MM.1S (cell line): ENCODE measurements around the gene CLTCL1.
"Not testable (repeated sequence)": the region's sequence is repeated elsewhere in the genome, so short reads cannot be mapped to it uniquely, and the experiment has no call there.

Experiments
- DNase-seq: peaks from one replicate; pipeline ENCODE4 v3.0.0-alpha.2; 2015
- H2AFZ ChIP-seq: fragments of 300-600 bp; sonication (generic); 2 replicates; pipeline ENCODE4 v1.6.0; 2016; ENCODE audit warnings: antibody characterized with exemption, low read length
- H3F3A ChIP-seq: fragments of 300-600 bp; sonication (generic); 2 replicates; pipeline ENCODE4 v1.6.1; 2016; ENCODE audit warnings: mild to moderate bottlenecking, antibody characterized with exemption, low read length, moderate library complexity, mixed read lengths; ENCODE audit not compliant: insufficient read depth
- H3K27ac ChIP-seq: fragments of 300-600 bp; sonication (generic); 2 replicates; pipeline ENCODE4 v1.5.1; 2016; ENCODE audit warnings: mild to moderate bottlenecking, low read length
- H3K27me3 ChIP-seq: fragments of 300-600 bp; sonication (generic); replicated peaks from 2 replicates; pipeline ENCODE4 v1.6.0; 2016; ENCODE audit warnings: low read length; ENCODE audit not compliant: insufficient read depth
- H3K36me3 ChIP-seq: fragments of 300-600 bp; sonication (generic); replicated peaks from 2 replicates; pipeline ENCODE4 v1.6.1; 2016; ENCODE audit warnings: mild to moderate bottlenecking, low read length, mixed read lengths; ENCODE audit not compliant: insufficient read depth
- H3K4me1 ChIP-seq: fragments of 300-600 bp; sonication (generic); 2 replicates; pipeline ENCODE4 v1.6.1; 2016; ENCODE audit warnings: low read length, mixed read lengths
- H3K4me2 ChIP-seq: fragments of 300-600 bp; sonication (generic); 2 replicates; pipeline ENCODE4 v1.6.0; 2016; ENCODE audit warnings: low read depth, low read length
- H3K4me3 ChIP-seq: fragments of 300-600 bp; sonication (generic); 2 replicates; pipeline ENCODE4 v1.5.1; 2016; ENCODE audit warnings: low read length, mixed read lengths
- H3K79me2 ChIP-seq: fragments of 300-600 bp; sonication (generic); 2 replicates; pipeline ENCODE4 v1.6.1; 2016; ENCODE audit warnings: mixed run types, low read length, mixed read lengths
- H3K9ac ChIP-seq: fragments of 300-600 bp; sonication (generic); 2 replicates; pipeline ENCODE4 v1.6.1; 2016; ENCODE audit warnings: low read length, mixed read lengths
- H3K9me2 ChIP-seq: fragments of 300-600 bp; sonication (generic); replicated peaks from 2 replicates; pipeline ENCODE4 v1.6.1; 2016; ENCODE audit warnings: mild to moderate bottlenecking, low read length, mixed read lengths; ENCODE audit not compliant: insufficient read depth
- H3K9me3 ChIP-seq: fragments of 300-600 bp; sonication (generic); replicated peaks from 2 replicates; pipeline ENCODE4 v1.6.1; 2016; ENCODE audit warnings: mild to moderate bottlenecking, low read length, mixed read lengths; ENCODE audit not compliant: insufficient read depth
- H4K20me1 ChIP-seq: fragments of 300-600 bp; sonication (generic); 2 replicates; pipeline ENCODE4 v1.6.1; 2016; ENCODE audit warnings: mild to moderate bottlenecking, low read length, moderate library complexity, mixed read lengths; ENCODE audit not compliant: insufficient read depth
- CTCF ChIP-seq: fragments of 300-600 bp; sonication (generic); IDR thresholded peaks from 2 replicates; pipeline ENCODE4 v1.5.1; 2016; ENCODE audit warnings: antibody characterized with exemption, low read length, mixed read lengths
- EZH2 ChIP-seq: fragments of 300-600 bp; sonication (generic); optimal IDR thresholded peaks from 2 replicates; pipeline ENCODE3; 2017; ENCODE audit warnings: low read depth, mild to moderate bottlenecking, antibody characterized with exemption, low read length, mixed read lengths
- EZH2phosphoT487 ChIP-seq: fragments of 300-600 bp; sonication (generic); IDR thresholded peaks from 2 replicates; pipeline ENCODE4 v1.6.1; 2018; ENCODE audit warnings: antibody characterized with exemption, low read length

CLTCL1 gene

GRCh38 chr22:19331975-19332374 lies 40.5 kb upstream of the CLTCL1 start:
- no peaks in the 10 kb centered on the region for H3K9me2 ChIP-seq
- H3K4me2 ChIP-seq, result no peak overlapping the region
- no peaks in the 10 kb centered on the region for H3K9me3 ChIP-seq
- H2AFZ ChIP-seq, result no peak overlapping the region
- H3K27me3 ChIP-seq, result no peaks in the 10 kb centered on the region
- no peaks in the 10 kb centered on the region for H3K4me1 ChIP-seq
- TF ChIP-seq CTCF (no peak), EZH2 (no peak), EZH2phosphoT487 (no peak)
- H3F3A ChIP-seq, result no peaks in the 10 kb centered on the region
- H3K9ac ChIP-seq, result no peak overlapping the region
- H4K20me1 ChIP-seq, result no peaks in the 10 kb centered on the region
- no peak overlapping the region for H3K4me3 ChIP-seq
- H3K27ac ChIP-seq, result no peak overlapping the region
- no peak for DNase-seq
- H3K79me2 ChIP-seq, result no peaks in the 10 kb centered on the region
- H3K36me3 ChIP-seq, result peaks cover 13% of the 10 kb centered on the region

- no peaks in the 10 kb centered on the region for H3K27me3 ChIP-seq
- no peak overlapping the region for H3K9ac ChIP-seq
- H3K27ac ChIP-seq, result no peak overlapping the region
- no peaks in the 10 kb centered on the region for H3K9me2 ChIP-seq
- no peaks in the 10 kb centered on the region for H3K79me2 ChIP-seq
- no peak for DNase-seq
- no peak for TF ChIP-seq CTCF
- no peak overlapping the region for H3K4me2 ChIP-seq
- no peaks in the 10 kb centered on the region for H3F3A ChIP-seq
- peaks cover 13% of the 10 kb centered on the region for H3K36me3 ChIP-seq
- H2AFZ ChIP-seq, result no peak overlapping the region
- no peaks in the 10 kb centered on the region for H3K9me3 ChIP-seq
- no peaks in the 10 kb centered on the region for H3K4me1 ChIP-seq
- H3K4me3 ChIP-seq, result no peak overlapping the region
- no peaks in the 10 kb centered on the region for H4K20me1 ChIP-seq
These were observed 40.0 kb upstream of the CLTCL1 start for GRCh38 chr22:19331474-19331873.

GRCh38 chr22:19330865-19331418 lies 39.4 kb upstream of the CLTCL1 start:
- Histone ChIP-seq H3K4me1 (no peaks in the 10 kb centered on the region), H3K9me2 (no peaks in the 10 kb centered on the region), H3K79me2 (no peaks in the 10 kb centered on the region), H3K4me3 (no peak overlapping the region), H3K36me3 (peaks cover 13% of the 10 kb centered on the region), H3K9me3 (no peaks in the 10 kb centered on the region), H3K27me3 (no peaks in the 10 kb centered on the region), H3F3A (no peaks in the 10 kb centered on the region), H2AFZ (no peak overlapping the region), H4K20me1 (no peaks in the 10 kb centered on the region), H3K27ac (no peak overlapping the region), H3K9ac (no peak overlapping the region), H3K4me2 (no peak overlapping the region)
- DNase-seq, result no peak
- no peak for TF ChIP-seq EZH2
- TF ChIP-seq EZH2phosphoT487, result no peak
- TF ChIP-seq CTCF, result no peak

GRCh38 chr22:19330205-19330604 lies 38.7 kb upstream of the CLTCL1 start:
- not testable (repeated sequence) for H3K4me3 ChIP-seq, H4K20me1 ChIP-seq, H3K27ac ChIP-seq, H3K9ac ChIP-seq, H3K27me3 ChIP-seq, H3F3A ChIP-seq, H3K4me2 ChIP-seq, H3K9me2 ChIP-seq, H3K79me2 ChIP-seq, H3K9me3 ChIP-seq, H3K4me1 ChIP-seq, DNase-seq, H2AFZ ChIP-seq
- peaks cover 13% of the 10 kb centered on the region for H3K36me3 ChIP-seq
